ENCODE measurements around the gene TCEA3. TPM values are rescaled to one million over a fixed set of nuclear protein-coding genes. Genes with fewer than 3 reads are reported as not detected.

TCEA3 gene
- total and polyA plus RNA-seq, 2 donors (not counting 3 experiments of a cell fraction or from before 2014, with no cell fraction given): 1.5 to 3.7 TPM

- FAIRE-seq: no peak
- TF ChIP-seq EZH2 (IDR thresholded peaks at IDR 0.05; ENCODE audit: borderline replicate concordance, low read depth, low read length, severe bottlenecking) (no peak), POLR2AphosphoS5 (IDR thresholded peaks at IDR 0.05; ENCODE audit: insufficient read depth, low read depth, low read length) (no peak), POLR2A (IDR thresholded peaks at IDR 0.05; ENCODE audit: low read depth, low read length) (no peak), JUN (IDR thresholded peaks at IDR 0.05; ENCODE audit: borderline replicate concordance, insufficient read depth, insufficient read length, low read depth) (no peak), MYC (IDR thresholded peaks at IDR 0.05; ENCODE audit: low read depth, low read length) (no peak), GATA2 (IDR thresholded peaks at IDR 0.05; ENCODE audit: insufficient read depth, insufficient read length, low read depth, low read length) (no peak), FOS (IDR thresholded peaks at IDR 0.05; ENCODE audit: borderline replicate concordance, insufficient read depth, low read length) (no peak)
- TF ChIP-seq, protein P1, sequence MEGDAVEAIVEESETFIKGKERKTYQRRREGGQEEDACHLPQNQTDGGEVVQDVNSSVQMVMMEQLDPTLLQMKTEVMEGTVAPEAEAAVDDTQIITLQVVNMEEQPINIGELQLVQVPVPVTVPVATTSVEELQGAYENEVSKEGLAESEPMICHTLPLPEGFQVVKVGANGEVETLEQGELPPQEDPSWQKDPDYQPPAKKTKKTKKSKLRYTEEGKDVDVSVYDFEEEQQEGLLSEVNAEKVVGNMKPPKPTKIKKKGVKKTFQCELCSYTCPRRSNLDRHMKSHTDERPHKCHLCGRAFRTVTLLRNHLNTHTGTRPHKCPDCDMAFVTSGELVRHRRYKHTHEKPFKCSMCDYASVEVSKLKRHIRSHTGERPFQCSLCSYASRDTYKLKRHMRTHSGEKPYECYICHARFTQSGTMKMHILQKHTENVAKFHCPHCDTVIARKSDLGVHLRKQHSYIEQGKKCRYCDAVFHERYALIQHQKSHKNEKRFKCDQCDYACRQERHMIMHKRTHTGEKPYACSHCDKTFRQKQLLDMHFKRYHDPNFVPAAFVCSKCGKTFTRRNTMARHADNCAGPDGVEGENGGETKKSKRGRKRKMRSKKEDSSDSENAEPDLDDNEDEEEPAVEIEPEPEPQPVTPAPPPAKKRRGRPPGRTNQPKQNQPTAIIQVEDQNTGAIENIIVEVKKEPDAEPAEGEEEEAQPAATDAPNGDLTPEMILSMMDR (IDR thresholded peaks at IDR 0.05; ENCODE audit: extremely low read depth in 1 of 2, insufficient read depth in 1 of 2, low read depth in 1 of 2, low read length in 2 of 2): no peak
These were observed 26.3 kb upstream of the TCEA3 start for GRCh38 chr1:23450894-23451293.

More at GRCh38 chr1:23450894-23451293, 26.3 kb upstream of the TCEA3 start:
- no peak overlapping the region for H3K9ac ChIP-seq (replicated peaks; ENCODE audit: extremely low read depth, insufficient read depth, low read length)
- no peak for DNase-seq (ENCODE audit: low read depth, low spot score)
- H3K9me3 ChIP-seq (replicated peaks; ENCODE audit: control insufficient read depth, insufficient read depth, low read length): no peaks in the 10 kb centered on the region
- H4K20me1 ChIP-seq (replicated peaks; ENCODE audit: control insufficient read depth, extremely low read depth, insufficient read depth, low read length): no peaks in the 10 kb centered on the region
- POLR2A ChIA-PET: no interaction called here
- H3K27me3 ChIP-seq (ENCODE audit: control insufficient read depth in 2 of 2, insufficient read depth in 2 of 2, low read length in 2 of 2): no peaks in the 10 kb centered on the region
- BruUV-seq (replicated peaks): no TSS peak
- H3K4me2 ChIP-seq (ENCODE audit: insufficient read depth, low read length): no peak overlapping the region
- peaks cover 0 to 2% of the 10 kb centered on the region in 2 experiments for H3K36me3 ChIP-seq (ENCODE audit: control insufficient read depth in 2 of 2, extremely low read depth in 1 of 2, insufficient read depth in 2 of 2, low read length in 2 of 2)
- no peaks in the 10 kb centered on the region for H3K4me1 ChIP-seq (ENCODE audit: control insufficient read depth, extremely low read depth, insufficient read depth, low read length)
- CTCF ChIA-PET: no interaction called here
- H3K4me3 ChIP-seq (replicated peaks in 1 of 3; ENCODE audit: insufficient read depth in 1 of 3, low read depth in 1 of 3, low read length in 3 of 3): no peak overlapping the region
- no peaks in the 10 kb centered on the region for H3K9me1 ChIP-seq (replicated peaks; ENCODE audit: control insufficient read depth, extremely low read depth, insufficient read depth, low read length)
- H3K79me2 ChIP-seq (ENCODE audit: control insufficient read depth, insufficient read depth, low read length): no peaks in the 10 kb centered on the region
- H3K27ac ChIP-seq (ENCODE audit: insufficient read depth, low read depth, low read length): no peak overlapping the region
- H2AFZ ChIP-seq (ENCODE audit: low read depth, low read length): no peak overlapping the region
- intact Hi-C loops (cut with micrococcal nuclease): no loop called here
- dilution Hi-C loops (cut with MboI; ENCODE audit: extremely low pct_ligation_motif_present, low sequenced_read_pairs): no loop called here
